Activated T-cell treated with anti-CD3 and anti-CD28 coated beads for 48 hours (primary cell): ENCODE data around the gene PTGES3.

Experiments
- DNase-seq: peaks from one replicate; pipeline ENCODE4 v3.0.0-alpha.2; 2020; ENCODE audit warnings: low read depth

Gene PTGES3

DNA sequence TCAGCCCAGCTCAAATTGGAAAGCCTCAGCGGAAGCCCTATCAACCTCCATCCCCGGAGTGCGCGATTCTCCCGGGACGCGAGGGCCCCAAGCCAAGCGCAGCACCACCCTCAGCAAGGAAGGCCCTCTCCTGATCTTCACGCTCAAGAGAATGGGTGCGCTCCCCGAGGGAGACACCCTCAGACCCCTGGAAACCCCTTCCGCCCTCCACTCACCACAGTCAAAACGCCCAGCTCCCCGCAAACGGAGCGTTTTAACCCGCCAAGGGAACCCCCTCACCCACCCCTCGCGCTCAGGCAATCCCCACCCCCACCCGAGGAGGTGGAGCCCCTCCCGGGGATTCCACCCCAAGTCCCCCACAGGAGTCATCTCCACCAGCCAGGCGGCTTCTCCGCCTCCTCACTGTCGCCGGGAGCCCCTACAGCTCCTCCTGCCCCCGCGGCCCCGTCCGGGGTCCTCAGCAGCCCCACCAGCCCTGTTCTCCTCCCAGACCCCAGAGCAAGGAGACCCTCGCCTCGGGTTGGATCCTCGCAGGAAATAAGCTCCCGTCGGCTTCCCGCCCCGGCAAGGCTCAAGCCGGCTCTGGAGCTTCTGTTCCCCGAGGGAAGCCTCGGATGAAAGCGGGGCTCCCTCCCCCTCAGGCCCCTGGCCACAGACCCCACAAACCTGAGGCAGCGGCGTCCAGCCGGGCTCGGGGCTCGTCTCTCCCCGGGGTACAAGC lies 58.5 kb downstream of the PTGES3 start:
- DNase-seq: peak; percentile 36

DNA sequence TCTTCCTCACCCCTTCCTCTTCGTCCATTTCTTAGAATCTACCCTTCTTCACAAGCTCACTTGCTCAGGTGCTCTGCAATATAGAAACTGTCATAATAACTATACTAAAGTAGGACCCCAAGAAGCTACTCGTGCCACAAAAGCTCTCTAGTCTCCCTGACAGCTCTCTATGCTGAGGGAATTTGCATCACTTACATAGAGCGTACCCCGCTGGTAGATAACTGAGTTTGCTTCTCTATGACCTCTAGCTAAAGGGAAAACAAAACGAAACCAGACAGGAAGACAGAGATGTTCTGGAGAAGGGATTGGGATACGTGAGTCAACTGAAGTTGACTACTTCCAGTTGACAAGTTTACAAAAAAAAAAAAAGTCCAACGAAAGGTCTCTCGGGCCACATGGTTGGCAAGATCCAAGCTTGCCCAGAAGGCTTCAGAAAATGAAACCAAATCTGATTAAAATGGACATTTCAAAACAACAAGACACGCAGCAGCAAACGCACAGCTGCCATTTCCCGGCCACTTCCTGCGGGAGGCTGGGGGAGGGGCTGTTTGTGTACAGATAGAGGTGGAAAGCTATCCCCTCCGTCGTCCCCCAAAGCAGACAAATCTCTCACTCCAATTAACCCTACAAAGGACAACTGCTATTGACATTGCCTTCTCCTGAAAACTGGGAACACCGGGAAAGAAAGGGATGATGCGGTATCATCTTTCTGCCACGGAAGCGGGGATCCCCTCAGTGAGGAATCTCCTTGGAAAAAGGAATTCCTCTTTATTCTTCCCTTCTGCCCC lies 59.2 kb downstream of the PTGES3 start:
- peak; percentile 43 for DNase-seq

DNA sequence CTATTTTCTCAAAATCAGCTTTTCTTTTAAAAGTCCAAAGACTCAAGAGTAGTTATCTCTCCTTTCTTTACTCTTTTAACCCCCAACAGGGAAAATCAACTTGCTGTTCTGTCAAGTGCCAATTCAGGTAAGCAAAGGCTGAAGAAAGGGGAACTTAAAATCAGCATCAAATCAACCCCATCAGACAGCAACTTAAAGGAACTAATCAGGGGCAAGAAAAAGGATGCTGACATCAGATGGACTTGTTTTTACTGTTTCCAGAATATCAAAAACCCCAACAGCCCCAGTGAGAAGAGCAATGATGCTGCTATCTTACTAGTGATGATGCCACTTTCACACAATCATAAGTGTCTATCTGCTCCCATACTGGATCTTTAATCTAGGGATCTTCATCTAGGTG lies 61.4 kb downstream of the PTGES3 start:
- no peak for DNase-seq

GRCh38 chr12:56622535-56622934 lies 65.5 kb downstream of the PTGES3 start:
- DNase-seq: no peak

GRCh38 chr12:56616925-56617324 lies 71.2 kb downstream of the PTGES3 start:
- DNase-seq: no peak

DNA sequence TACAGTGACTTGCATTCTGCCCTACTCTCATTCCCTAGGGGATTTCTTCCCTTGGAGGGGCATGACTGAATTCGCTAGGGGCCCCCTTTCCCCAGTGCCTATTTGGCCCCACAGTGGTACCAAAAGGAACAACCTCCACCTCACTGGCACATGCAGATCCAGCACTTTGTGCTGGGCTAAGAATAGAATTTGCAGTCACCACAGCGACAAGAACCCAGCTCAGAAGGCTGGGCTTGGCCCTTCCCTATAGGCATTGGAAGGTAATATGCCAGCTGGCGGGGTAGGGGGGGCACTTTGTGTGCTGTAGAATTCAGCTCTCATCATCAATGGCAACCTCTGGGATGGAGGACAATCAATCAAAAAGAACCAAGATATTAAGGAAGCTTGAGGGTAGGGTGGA lies 71.8 kb downstream of the PTGES3 start:
- no peak for DNase-seq

DNA sequence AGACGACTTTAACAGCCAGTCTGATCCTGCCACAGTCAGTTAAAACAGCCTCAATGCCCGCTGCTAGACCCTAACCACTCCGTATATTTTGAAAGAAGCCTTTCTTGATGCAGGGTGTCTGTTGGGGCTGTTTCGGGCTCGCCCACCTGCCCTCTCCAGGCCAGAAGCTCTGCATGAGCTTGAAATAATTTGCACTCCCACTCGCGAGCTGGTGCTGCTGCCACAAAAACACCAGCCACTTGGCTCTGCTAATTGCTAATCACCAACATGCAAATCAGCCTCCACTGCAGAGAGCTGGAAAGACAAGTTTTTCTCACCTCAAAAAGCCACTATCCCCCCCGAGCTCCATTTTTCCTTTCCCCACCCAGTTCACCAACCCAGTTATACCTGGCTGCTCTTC lies 73.5 kb downstream of the PTGES3 start:
- DNase-seq: no peak
